Suppressor macrophage (primary cell): ENCODE measurements around the gene GIGYF2.
"Not testable (repeated sequence)": the region's sequence is repeated elsewhere in the genome, so short reads cannot be mapped to it uniquely, and the experiment has no call there.

Source experiments
- DNase-seq, 4 experiments: peaks; one replicate each; pipeline ENCODE4 v3.0.0-alpha.2; 2020 to 2022
- total RNA-seq, 17 experiments: gene quantifications; one replicate each; lab custom pipeline; 2026; ENCODE audit warnings: mixed read lengths in 6 of 17, inconsistent platforms in 3 of 17; lab: John Stamatoyannopoulos, UW

GIGYF2 gene
- 64.8 to 140 (median 96.0) reads per million in 17 experiments for total RNA-seq

- peak; percentile 92 to 98 (median 96) for DNase-seq
Observed at GRCh38 chr2:232697059-232697806, at the start of gene GIGYF2. GIGYF2 (plus strand) TSS chr2:232697331; CDS start chr2:232735198, 37,867 bp downstream.

- no peak for DNase-seq
Observed at GRCh38 chr2:232649033-232649432, 48.1 kb upstream of the GIGYF2 start.

GRCh38 chr2:232652505-232652851 lies 44.7 kb upstream of the GIGYF2 start:
- no peak for DNase-seq

- no peak for DNase-seq
Observed at GRCh38 chr2:232653441-232653840, 43.7 kb upstream of the GIGYF2 start.

- no peak for DNase-seq
Observed at GRCh38 chr2:232655392-232655791, 41.7 kb upstream of the GIGYF2 start.

- peak; percentile 7 to 54 (median 36) for DNase-seq
Observed at GRCh38 chr2:232658217-232658785, 38.8 kb upstream of the GIGYF2 start.

GRCh38 chr2:232659359-232659758 lies 37.8 kb upstream of the GIGYF2 start:
- DNase-seq, result no peak

- DNase-seq, result no peak
Observed at GRCh38 chr2:232662486-232663260, 34.5 kb upstream of the GIGYF2 start.

- no peak for DNase-seq
Observed at GRCh38 chr2:232666051-232666805, 30.9 kb upstream of the GIGYF2 start.

GRCh38 chr2:232667989-232668583 lies 29.0 kb upstream of the GIGYF2 start:
- no peak for DNase-seq

- peak in 2 of 4 experiments; percentile 10 to 11 for DNase-seq
Observed at GRCh38 chr2:232668805-232669444, 28.2 kb upstream of the GIGYF2 start.

GRCh38 chr2:232672588-232672987 lies 24.5 kb upstream of the GIGYF2 start:
- DNase-seq, result no peak

- DNase-seq, result no peak
Observed at GRCh38 chr2:232674491-232674890, 22.6 kb upstream of the GIGYF2 start.

- DNase-seq, result no peak
Observed at GRCh38 chr2:232675381-232675780, 21.8 kb upstream of the GIGYF2 start.

- no peak for DNase-seq
Observed at GRCh38 chr2:232680006-232680405, 17.1 kb upstream of the GIGYF2 start.

GRCh38 chr2:232681527-232681926 lies 15.6 kb upstream of the GIGYF2 start:
- no peak for DNase-seq

GRCh38 chr2:232683368-232683767 lies 13.8 kb upstream of the GIGYF2 start:
- no peak for DNase-seq

GRCh38 chr2:232685391-232685790 lies 11.7 kb upstream of the GIGYF2 start:
- DNase-seq, result not testable (repeated sequence)

GRCh38 chr2:232687382-232688160 lies 9.6 kb upstream of the GIGYF2 start:
- no peak for DNase-seq

GRCh38 chr2:232688201-232688600 lies 8.9 kb upstream of the GIGYF2 start:
- peak in 1 of 4 experiments; percentile 14 for DNase-seq
